IMR-90 (cell line): ENCODE results near the gene POLRMT. TPM values are rescaled to one million over a fixed set of nuclear protein-coding genes. Genes with fewer than 3 reads are reported as not detected.

Source experiments
- ATAC-seq: fragments of 200-7000 bp; cut with Tn5 transposase; 2 replicates; pipeline ENCODE4 v1.9.1; 2020; ENCODE audit warnings: low read depth, mild to moderate bottlenecking, moderate library complexity
- BruUV-seq: library from RNA; stranded (reverse); fragments of 400-500 nt; replicated peaks from 2 replicates; lab custom pipeline; 2021; lab: Mats Ljungman, UMichigan
- CTCF ChIA-PET: fragments of 300-600 bp; formaldehyde crosslinking; extraction: SDS; loops from one replicate; lab custom pipeline; 2021; ENCODE audit warnings: antibody characterized with exemption; lab: Yijun Ruan, JAX
- POLR2A ChIA-PET: fragments of 300-600 bp; sonication (Branson Sonifier 250); formaldehyde crosslinking; loops from one replicate; lab custom pipeline; 2022; ENCODE audit warnings: antibody characterized with exemption; ENCODE audit not compliant: unreplicated experiment; lab: Charles Lee
- DNase-seq: peaks from one replicate; pipeline ENCODE4 v3.0.0; 2013
- H2AFZ ChIP-seq: replicated peaks from 2 replicates; pipeline ENCODE3; 2013; ENCODE audit warnings: low read length, mild to moderate bottlenecking; ENCODE audit not compliant: poor library complexity
- H2AK5ac ChIP-seq: 2 replicates; pipeline ENCODE4 v1.6.1; 2013; ENCODE audit warnings: low read depth, low read length, inconsistent platforms
- H2AK9ac ChIP-seq: replicated peaks from 2 replicates; pipeline ENCODE3; 2013; ENCODE audit warnings: mild to moderate bottlenecking, low read depth, low read length, moderate library complexity; ENCODE audit not compliant: poor library complexity
- H2BK120ac ChIP-seq: 2 replicates; pipeline ENCODE4 v1.6.1; 2013; ENCODE audit warnings: low read depth, low read length, inconsistent platforms
- H2BK15ac ChIP-seq: 3 replicates; pipeline ENCODE4 v1.6.1; 2013; ENCODE audit warnings: low read depth, low read length, inconsistent platforms
- H2BK20ac ChIP-seq: 2 replicates; pipeline ENCODE4 v1.6.1; 2013; ENCODE audit warnings: low read depth, mild to moderate bottlenecking, inconsistent platforms, low read length, moderate library complexity
- H2BK5ac ChIP-seq: 2 replicates; pipeline ENCODE4 v1.6.1; 2013; ENCODE audit warnings: mild to moderate bottlenecking, low read depth, low read length, inconsistent platforms; ENCODE audit not compliant: poor library complexity, severe bottlenecking
- H3K14ac ChIP-seq: replicated peaks from 2 replicates; pipeline ENCODE4 v1.6.1; 2013; ENCODE audit warnings: low read depth, low read length, inconsistent platforms
- H3K18ac ChIP-seq: 2 replicates; pipeline ENCODE4 v1.6.1; 2013; ENCODE audit warnings: low read depth, low read length, control low read depth
- H3K23ac ChIP-seq: 2 replicates; pipeline ENCODE4 v1.6.1; 2013; ENCODE audit warnings: low read depth, low read length, inconsistent platforms
- H3K27ac ChIP-seq: 2 replicates; pipeline ENCODE4 v1.5.1; 2013; ENCODE audit warnings: mild to moderate bottlenecking, control low read depth, low read length; ENCODE audit not compliant: insufficient read depth
- H3K27me3 ChIP-seq: 2 replicates; pipeline ENCODE4 v1.6.1; 2013; ENCODE audit warnings: low read length; ENCODE audit not compliant: control insufficient read depth, insufficient read depth
- H3K36me3 ChIP-seq: 2 replicates; pipeline ENCODE4 v1.6.1; 2013; ENCODE audit warnings: low read length, mixed read lengths; ENCODE audit not compliant: control insufficient read depth, insufficient read depth
- H3K4ac ChIP-seq: 2 replicates; pipeline ENCODE4 v1.6.1; 2013; ENCODE audit warnings: low read depth, low read length, inconsistent platforms
- H3K4me1 ChIP-seq: 2 replicates; pipeline ENCODE4 v1.6.1; 2013; ENCODE audit warnings: low read length, mixed read lengths; ENCODE audit not compliant: control insufficient read depth, insufficient read depth
- H3K4me2 ChIP-seq: 2 replicates; pipeline ENCODE4 v1.6.1; 2013; ENCODE audit warnings: low read depth, mild to moderate bottlenecking, control low read depth, low read length, moderate library complexity
- H3K4me3 ChIP-seq: 2 replicates; pipeline ENCODE4 v1.5.1; 2013; ENCODE audit warnings: low read depth, mild to moderate bottlenecking, control low read depth, low read length, moderate library complexity; ENCODE audit not compliant: insufficient read depth
- H3K56ac ChIP-seq: 2 replicates; pipeline ENCODE4 v1.6.1; 2013; ENCODE audit warnings: low read length, inconsistent platforms; ENCODE audit not compliant: insufficient read depth; ENCODE audit errors: extremely low read depth
- H3K79me1 ChIP-seq, 2 experiments: 2 replicates each; pipeline ENCODE4 v1.6.1; 2013; ENCODE audit warnings: low read length in 2 of 2, inconsistent platforms in 1 of 2, low read depth in 1 of 2
- H3K9ac ChIP-seq: 2 replicates; pipeline ENCODE4 v1.6.1; 2013; ENCODE audit warnings: low read depth, low read length, control low read depth
- H3K9me1 ChIP-seq: 2 replicates; pipeline ENCODE4 v1.6.1; 2013; ENCODE audit warnings: low read length, inconsistent platforms; ENCODE audit not compliant: insufficient read depth
- H3K9me3 ChIP-seq: 2 replicates; pipeline ENCODE4 v1.6.1; 2013; ENCODE audit warnings: low read length; ENCODE audit not compliant: control insufficient read depth, insufficient read depth
- H4K20me1 ChIP-seq: 2 replicates; pipeline ENCODE4 v1.6.1; 2013; ENCODE audit warnings: low read length, inconsistent platforms; ENCODE audit not compliant: insufficient read depth
- H4K5ac ChIP-seq: 2 replicates; pipeline ENCODE4 v1.6.1; 2013; ENCODE audit warnings: mild to moderate bottlenecking, low read depth, low read length, control low read depth
- H4K8ac ChIP-seq, 2 experiments: 2 replicates each; pipeline ENCODE4 v1.6.1; 2013; ENCODE audit warnings: low read depth in 2 of 2, low read length in 2 of 2, control low read depth in 1 of 2, inconsistent platforms in 1 of 2
- H4K91ac ChIP-seq: 2 replicates; pipeline ENCODE4 v1.6.1; 2013; ENCODE audit warnings: low read depth, low read length, inconsistent platforms; ENCODE audit not compliant: insufficient read depth
- BHLHE40 ChIP-seq: fragments of 150-350 bp; IDR thresholded peaks from 2 replicates; pipeline ENCODE4 v1.6.1; 2016; ENCODE audit warnings: mild to moderate bottlenecking, low read depth, low read length
- CEBPB ChIP-seq: IDR thresholded peaks from 2 replicates; pipeline ENCODE4 v1.6.1; 2012; ENCODE audit warnings: low read depth, low read length, improper control_type of control experiment
- CHD1 ChIP-seq: IDR thresholded peaks from 2 replicates; pipeline ENCODE4 v1.6.1; 2012; ENCODE audit warnings: low read depth, low read length, improper control_type of control experiment
- FOS ChIP-seq: fragments of 150-350 bp; IDR thresholded peaks from 2 replicates; pipeline ENCODE4 v1.6.1; 2016; ENCODE audit warnings: low read depth, low read length
- MAFK ChIP-seq: IDR thresholded peaks from 2 replicates; pipeline ENCODE4 v1.6.1; 2012; ENCODE audit warnings: low read depth, low read length, improper control_type of control experiment
- MAZ ChIP-seq: IDR thresholded peaks from 2 replicates; pipeline ENCODE4 v1.6.1; 2012; ENCODE audit warnings: low read depth, mild to moderate bottlenecking, low read length, improper control_type of control experiment, moderate library complexity, borderline replicate concordance
- MXI1 ChIP-seq: IDR thresholded peaks from 2 replicates; pipeline ENCODE4 v1.6.1; 2012; ENCODE audit warnings: low read depth, mild to moderate bottlenecking, low read length, moderate library complexity, borderline replicate concordance
- NFE2L2 ChIP-seq: fragments of 150-350 bp; IDR thresholded peaks from 2 replicates; pipeline ENCODE4 v1.6.1; 2016; ENCODE audit warnings: low read depth, mild to moderate bottlenecking, low read length
- POLR2A ChIP-seq: IDR thresholded peaks from 2 replicates; pipeline ENCODE4 v1.6.1; 2012; ENCODE audit warnings: mild to moderate bottlenecking, low read depth, low read length
- RAD21 ChIP-seq: IDR thresholded peaks from 2 replicates; pipeline ENCODE4 v1.6.1; 2012; ENCODE audit warnings: low read length, improper control_type of control experiment
- RCOR1 ChIP-seq: IDR thresholded peaks from 2 replicates; pipeline ENCODE4 v1.6.1; 2012; ENCODE audit warnings: mild to moderate bottlenecking, low read length, improper control_type of control experiment; ENCODE audit not compliant: insufficient replicate concordance
- RFX5 ChIP-seq: IDR thresholded peaks from 2 replicates; pipeline ENCODE4 v1.8.0; 2012; ENCODE audit warnings: low read depth, mild to moderate bottlenecking, low read length, moderate library complexity
- SMC3 ChIP-seq: fragments of 150-350 bp; IDR thresholded peaks from 2 replicates; pipeline ENCODE4 v1.6.1; 2016; ENCODE audit warnings: low read depth, mild to moderate bottlenecking, antibody characterized with exemption, low read length, moderate library complexity
- WGBS, 2 experiments: methylation state at CpG; one replicate each; pipeline versions ENCODE4 v1.1.5 to v1.1.7; 2013; ENCODE audit warnings: missing lambda C conversion rate in 2 of 2; ENCODE audit not compliant: insufficient read length in 1 of 2; ENCODE audit errors: extremely low coverage in 2 of 2; 5-methylcytosine and 5-hydroxymethylcytosine counted together
- dilution Hi-C: fragments of 300-500 bp; cut with HindIII; formaldehyde crosslinking; loops from one replicate; pipeline ENCODE4 v1.14.3; 2018; ENCODE audit warnings: low sequenced_read_pairs; ENCODE audit not compliant: unreplicated experiment
- in situ Hi-C: fragments of 300-500 bp; cut with MboI; formaldehyde crosslinking; loops from 3 replicates; pipeline ENCODE4 v1.14.3; 2019; ENCODE audit warnings: low sequenced_read_pairs, inconsistent platforms, mixed read lengths
- intact Hi-C: fragments of 100-400 bp; cut with micrococcal nuclease; formaldehyde crosslinking; loops from 2 replicates; pipeline ENCODE4 v1.10.0; 2022
- polyA plus RNA-seq, 3 experiments: library from polyadenylated mRNA; depleted of rRNA; stranded (reverse); fragments of >200 nt; gene quantifications; 2 replicates each; pipeline ENCODE4 v1.2.3, GENCODE V29; 2012; ENCODE audit warnings: low replicate concordance in 1 of 3
- total RNA-seq: library from RNA; depleted of rRNA; stranded (reverse); fragments of >200 nt; gene quantifications from 2 replicates; pipeline ENCODE4 v1.2.3, GENCODE V29; 2012
- TF ChIP-seq, protein P1 (sequence below): fragments of 150-350 bp; IDR thresholded peaks from 2 replicates; pipeline ENCODE4 v1.6.1; 2016; ENCODE audit warnings: low read depth, mild to moderate bottlenecking, low read length, moderate library complexity, borderline replicate concordance
- TF ChIP-seq, protein P2 (sequence below): fragments of 150-350 bp; IDR thresholded peaks from 2 replicates; pipeline ENCODE4 v1.6.1; 2017; ENCODE audit warnings: mild to moderate bottlenecking, antibody characterized with exemption, low read length, low read depth
- TF ChIP-seq, protein P3 (sequence below): conservative IDR thresholded peaks from 2 replicates; pipeline ENCODE4 v1.5.1; 2012; ENCODE audit warnings: mild to moderate bottlenecking, low read depth, low read length, improper control_type of control experiment

Gene POLRMT
- total and polyA plus RNA-seq, 2 of the 4 experiments (the other 2 are of a cell fraction), result 9.9 to 29.6 TPM

DNA sequence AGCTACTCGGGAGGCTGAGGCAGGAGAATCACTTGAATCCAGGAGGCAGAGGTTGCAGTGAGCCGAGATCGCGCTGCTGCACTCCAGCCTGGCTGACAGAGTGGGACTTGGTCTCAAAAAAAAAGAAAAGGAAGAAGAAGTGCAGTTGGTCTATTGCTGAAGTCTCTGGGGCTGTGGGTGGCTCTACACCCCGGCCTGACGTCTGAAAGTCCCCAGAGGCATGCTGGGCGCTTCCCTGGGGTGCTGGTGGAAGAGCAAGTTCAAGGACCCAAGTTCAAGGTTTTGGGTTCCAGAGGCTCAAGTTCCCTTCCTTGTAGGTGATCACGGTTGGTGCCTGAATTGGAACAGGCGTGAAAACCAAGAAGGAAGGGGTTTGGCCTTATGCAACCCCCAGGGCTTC, 39.8 kb downstream of the POLRMT start:
- Histone ChIP-seq H3K14ac (no peak overlapping the region), H3K27me3 (peaks cover 26% of the 10 kb centered on the region), H2BK5ac (no peak overlapping the region), H2BK120ac (no peak overlapping the region), H4K8ac (no peak overlapping the region), H4K91ac (no peak overlapping the region), H3K56ac (no peak overlapping the region), H3K18ac (no peak overlapping the region), H3K9me3 (no peaks in the 10 kb centered on the region), H3K4ac (no peak overlapping the region), H3K36me3 (no peaks in the 10 kb centered on the region), H3K9me1 (no peaks in the 10 kb centered on the region), H4K5ac (no peak overlapping the region), H2AFZ (no peak overlapping the region), H2AK9ac (no peak overlapping the region), H2AK5ac (no peak overlapping the region), H3K4me2 (no peak overlapping the region), H3K4me3 (no peak overlapping the region), H4K20me1 (peaks cover 30% of the 10 kb centered on the region), H3K27ac (no peak overlapping the region), H2BK15ac (no peak overlapping the region), H3K4me1 (peaks cover 1% of the 10 kb centered on the region; the same call in 1 of the 2 replicates), H3K79me1 (no peaks in the 10 kb centered on the region), H2BK20ac (no peak overlapping the region), H3K9ac (no peak overlapping the region), H3K23ac (no peak overlapping the region)
- in situ Hi-C loops (no loop called here), dilution Hi-C loops (no loop called here), intact Hi-C loops (no loop called here)
- BruUV-seq, result no TSS peak
- ChIA-PET CTCF (no interaction called here), POLR2A (no interaction called here)
- ATAC-seq (no peak), DNase-seq (no peak)
- WGBS, 2 experiments, result 56% methylated on average over 6 of the region's 9 CpGs; no CpG with 5 or more reads in 1 of the 2 experiments
- TF ChIP-seq BHLHE40 (no peak), RAD21 (no peak), RFX5 (no peak), NFE2L2 (no peak), MXI1 (no peak), POLR2A (no peak), CEBPB (no peak), MAFK (no peak), RCOR1 (no peak), MAZ (no peak), CHD1 (no peak), SMC3 (no peak), FOS (no peak)
- TF ChIP-seq, protein P1, sequence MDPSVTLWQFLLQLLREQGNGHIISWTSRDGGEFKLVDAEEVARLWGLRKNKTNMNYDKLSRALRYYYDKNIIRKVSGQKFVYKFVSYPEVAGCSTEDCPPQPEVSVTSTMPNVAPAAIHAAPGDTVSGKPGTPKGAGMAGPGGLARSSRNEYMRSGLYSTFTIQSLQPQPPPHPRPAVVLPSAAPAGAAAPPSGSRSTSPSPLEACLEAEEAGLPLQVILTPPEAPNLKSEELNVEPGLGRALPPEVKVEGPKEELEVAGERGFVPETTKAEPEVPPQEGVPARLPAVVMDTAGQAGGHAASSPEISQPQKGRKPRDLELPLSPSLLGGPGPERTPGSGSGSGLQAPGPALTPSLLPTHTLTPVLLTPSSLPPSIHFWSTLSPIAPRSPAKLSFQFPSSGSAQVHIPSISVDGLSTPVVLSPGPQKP, result no peak
- TF ChIP-seq, protein P2, sequence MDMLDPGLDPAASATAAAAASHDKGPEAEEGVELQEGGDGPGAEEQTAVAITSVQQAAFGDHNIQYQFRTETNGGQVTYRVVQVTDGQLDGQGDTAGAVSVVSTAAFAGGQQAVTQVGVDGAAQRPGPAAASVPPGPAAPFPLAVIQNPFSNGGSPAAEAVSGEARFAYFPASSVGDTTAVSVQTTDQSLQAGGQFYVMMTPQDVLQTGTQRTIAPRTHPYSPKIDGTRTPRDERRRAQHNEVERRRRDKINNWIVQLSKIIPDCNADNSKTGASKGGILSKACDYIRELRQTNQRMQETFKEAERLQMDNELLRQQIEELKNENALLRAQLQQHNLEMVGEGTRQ, result no peak
- TF ChIP-seq, protein P3, sequence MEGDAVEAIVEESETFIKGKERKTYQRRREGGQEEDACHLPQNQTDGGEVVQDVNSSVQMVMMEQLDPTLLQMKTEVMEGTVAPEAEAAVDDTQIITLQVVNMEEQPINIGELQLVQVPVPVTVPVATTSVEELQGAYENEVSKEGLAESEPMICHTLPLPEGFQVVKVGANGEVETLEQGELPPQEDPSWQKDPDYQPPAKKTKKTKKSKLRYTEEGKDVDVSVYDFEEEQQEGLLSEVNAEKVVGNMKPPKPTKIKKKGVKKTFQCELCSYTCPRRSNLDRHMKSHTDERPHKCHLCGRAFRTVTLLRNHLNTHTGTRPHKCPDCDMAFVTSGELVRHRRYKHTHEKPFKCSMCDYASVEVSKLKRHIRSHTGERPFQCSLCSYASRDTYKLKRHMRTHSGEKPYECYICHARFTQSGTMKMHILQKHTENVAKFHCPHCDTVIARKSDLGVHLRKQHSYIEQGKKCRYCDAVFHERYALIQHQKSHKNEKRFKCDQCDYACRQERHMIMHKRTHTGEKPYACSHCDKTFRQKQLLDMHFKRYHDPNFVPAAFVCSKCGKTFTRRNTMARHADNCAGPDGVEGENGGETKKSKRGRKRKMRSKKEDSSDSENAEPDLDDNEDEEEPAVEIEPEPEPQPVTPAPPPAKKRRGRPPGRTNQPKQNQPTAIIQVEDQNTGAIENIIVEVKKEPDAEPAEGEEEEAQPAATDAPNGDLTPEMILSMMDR, result no peak
